ENCODE measurements around the gene SFTA2.

DNA sequence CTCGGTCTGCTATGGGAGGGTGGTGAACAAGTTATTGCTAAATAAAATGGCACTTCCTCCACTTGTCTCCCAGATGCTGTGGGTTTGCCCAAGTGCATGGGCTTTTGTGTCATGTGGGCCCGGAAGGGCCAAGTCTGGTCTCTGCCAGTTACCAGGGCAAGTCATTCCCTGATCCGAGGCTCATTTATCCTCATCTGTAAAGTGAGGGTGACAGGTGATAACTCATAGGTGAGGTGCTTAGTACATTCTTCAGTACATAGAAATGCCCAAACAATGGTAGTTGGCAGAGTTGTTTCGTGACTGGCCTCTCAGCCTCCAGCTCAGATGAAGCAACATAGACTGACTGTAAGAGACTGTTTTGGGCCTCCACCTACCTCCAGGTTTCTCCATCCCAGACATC is 6.8 kb upstream of the SFTA2 start:
- TF ChIP-seq, protein P1, sequence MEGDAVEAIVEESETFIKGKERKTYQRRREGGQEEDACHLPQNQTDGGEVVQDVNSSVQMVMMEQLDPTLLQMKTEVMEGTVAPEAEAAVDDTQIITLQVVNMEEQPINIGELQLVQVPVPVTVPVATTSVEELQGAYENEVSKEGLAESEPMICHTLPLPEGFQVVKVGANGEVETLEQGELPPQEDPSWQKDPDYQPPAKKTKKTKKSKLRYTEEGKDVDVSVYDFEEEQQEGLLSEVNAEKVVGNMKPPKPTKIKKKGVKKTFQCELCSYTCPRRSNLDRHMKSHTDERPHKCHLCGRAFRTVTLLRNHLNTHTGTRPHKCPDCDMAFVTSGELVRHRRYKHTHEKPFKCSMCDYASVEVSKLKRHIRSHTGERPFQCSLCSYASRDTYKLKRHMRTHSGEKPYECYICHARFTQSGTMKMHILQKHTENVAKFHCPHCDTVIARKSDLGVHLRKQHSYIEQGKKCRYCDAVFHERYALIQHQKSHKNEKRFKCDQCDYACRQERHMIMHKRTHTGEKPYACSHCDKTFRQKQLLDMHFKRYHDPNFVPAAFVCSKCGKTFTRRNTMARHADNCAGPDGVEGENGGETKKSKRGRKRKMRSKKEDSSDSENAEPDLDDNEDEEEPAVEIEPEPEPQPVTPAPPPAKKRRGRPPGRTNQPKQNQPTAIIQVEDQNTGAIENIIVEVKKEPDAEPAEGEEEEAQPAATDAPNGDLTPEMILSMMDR (IDR thresholded peaks at IDR 0.05), result no peak
- no peak for TF ChIP-seq POLR2A (IDR thresholded peaks at IDR 0.05)
- no peak for TF ChIP-seq POLR2AphosphoS5 (IDR thresholded peaks at IDR 0.05)
